Large intestine (tissue), 3 donors: ENCODE results near the gene LCN6. TPM values are rescaled to one million over a fixed set of nuclear protein-coding genes. Genes with fewer than 3 reads are reported as not detected.
"Not testable (repeated sequence)": the region's sequence is repeated elsewhere in the genome, so short reads cannot be mapped to it uniquely, and the experiment has no call there.

Experiments used
- DNase-seq, 2 donors: peaks; one replicate each; pipeline versions ENCODE4 v3.0.0 to v3.0.0-alpha.2; 2013
- H3K27ac ChIP-seq: one replicate; pipeline ENCODE4 v1.5.1; 2013; ENCODE audit warnings: low read length
- H3K27me3 ChIP-seq: 2 replicates; pipeline ENCODE4 v1.6.1; 2013; ENCODE audit warnings: low read length; ENCODE audit not compliant: control insufficient read depth, insufficient read depth
- H3K36me3 ChIP-seq: 2 replicates; pipeline ENCODE4 v1.6.1; 2013; ENCODE audit warnings: low read length; ENCODE audit not compliant: control insufficient read depth, insufficient read depth
- H3K4me1 ChIP-seq: one replicate; pipeline ENCODE4 v1.6.1; 2013; ENCODE audit warnings: low read length; ENCODE audit not compliant: control insufficient read depth, insufficient read depth
- H3K4me3 ChIP-seq: one replicate; pipeline ENCODE4 v1.5.1; 2013; ENCODE audit warnings: low read length
- H3K9me3 ChIP-seq: one replicate; pipeline ENCODE4 v1.6.1; 2013; ENCODE audit warnings: mild to moderate bottlenecking, low read depth, low read length, moderate library complexity; ENCODE audit not compliant: control insufficient read depth
- WGBS: methylation state at CpG from one replicate; pipeline ENCODE4 v1.1.5; 2013; ENCODE audit warnings: low lambda C conversion rate; ENCODE audit not compliant: insufficient coverage; 5-methylcytosine and 5-hydroxymethylcytosine counted together
- polyA plus RNA-seq: library from polyadenylated mRNA; unstranded; fragments of 120-200 nt; gene quantifications from one replicate; pipeline ENCODE4 v1.2.1, GENCODE V29; 2013

The LCN6 gene
- polyA plus RNA-seq, 1 donor: 2.8 TPM

DNA sequence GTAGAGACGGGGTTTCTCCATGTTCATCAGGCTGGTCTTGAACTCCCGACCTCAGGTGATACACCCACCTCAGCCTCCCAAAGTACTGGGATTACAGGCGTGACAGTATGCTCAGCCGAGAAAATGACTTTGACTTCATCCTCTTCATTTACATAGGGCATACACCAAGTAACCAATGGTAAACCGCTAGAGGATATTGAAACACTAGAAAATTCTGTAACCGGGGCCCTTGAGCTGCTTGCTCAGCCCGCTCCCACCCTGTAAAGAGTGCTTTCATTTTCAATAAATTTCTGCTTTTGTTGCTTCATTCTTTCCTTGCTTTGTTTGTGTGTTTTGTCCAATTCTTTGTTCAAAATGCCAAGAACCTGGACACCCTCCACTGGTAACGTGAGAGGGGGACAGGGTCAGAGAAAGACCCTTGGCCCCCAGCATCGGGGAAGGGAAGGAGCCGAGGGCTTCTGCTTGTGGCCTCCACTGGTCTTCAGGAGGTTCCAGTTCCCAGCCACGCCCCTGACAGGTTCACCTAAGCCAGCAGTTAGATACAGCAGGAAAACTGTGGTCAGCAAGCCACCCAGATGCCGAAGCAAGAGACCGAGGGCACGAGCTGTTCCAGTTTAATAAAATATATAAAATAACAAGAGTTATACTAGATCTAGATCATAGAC lies 17.6 kb upstream of the LCN6 start:
- not testable (repeated sequence) for H3K36me3 ChIP-seq, H3K27me3 ChIP-seq, DNase-seq, H3K27ac ChIP-seq, H3K9me3 ChIP-seq, H3K4me3 ChIP-seq
- WGBS: 80% methylated on average over 1 of the region's 14 CpGs
- peaks cover 13% of the 10 kb centered on the region for H3K4me1 ChIP-seq

DNA sequence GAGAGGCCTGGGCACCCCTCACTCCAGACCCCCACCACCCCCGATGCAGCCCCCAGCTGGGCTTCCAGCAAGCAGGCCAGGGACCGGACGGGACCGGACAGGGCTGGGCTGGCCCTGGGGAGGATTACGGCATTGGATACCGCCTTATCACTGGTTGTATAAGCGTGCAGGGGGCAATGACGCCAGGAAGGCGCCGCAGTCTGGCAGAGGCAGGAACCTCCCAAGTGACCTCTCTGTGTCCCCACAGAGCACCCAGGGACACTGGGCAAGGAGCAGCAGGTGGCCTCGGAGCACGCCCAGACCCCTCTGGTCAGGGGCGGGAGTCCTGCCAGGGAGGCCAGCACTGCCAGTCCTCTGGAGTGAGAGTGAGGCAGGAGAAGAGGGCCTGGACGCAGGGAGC lies 16.7 kb upstream of the LCN6 start:
- no peak overlapping the region for H3K27ac ChIP-seq

DNA sequence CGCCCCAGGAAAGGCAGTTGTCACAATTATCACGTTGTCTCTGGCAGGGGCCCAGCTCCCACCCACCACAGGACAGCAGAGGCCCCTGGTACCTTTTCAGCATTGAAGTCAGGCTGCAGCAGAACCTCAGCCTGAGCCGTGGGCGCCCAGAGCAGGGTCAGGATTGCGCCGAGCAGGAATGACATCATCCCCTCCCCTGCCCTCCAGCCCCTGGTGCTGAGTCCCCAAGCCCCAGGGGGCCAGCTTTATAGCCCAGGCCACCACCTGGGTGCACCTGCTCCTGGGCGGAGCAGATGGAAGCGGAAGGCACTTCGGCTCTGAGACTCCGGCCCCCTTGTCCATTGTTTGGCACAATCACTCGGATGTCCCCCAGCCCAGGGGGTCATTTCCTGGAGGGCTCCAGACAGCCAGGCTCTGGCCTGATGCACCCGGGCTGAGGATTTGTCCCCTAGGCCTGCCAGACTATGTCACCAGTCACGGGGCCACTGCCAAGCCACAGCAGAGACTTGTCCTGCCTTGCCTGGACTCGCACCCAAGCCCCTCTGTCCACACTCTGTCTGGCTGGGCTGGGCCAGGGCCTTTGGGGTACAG lies 16.1 kb upstream of the LCN6 start, which contains the start of gene LCN15:
Gene LCN15 (minus strand): TSS at position 218 of the 591 bp plus-strand sequence. CDS start 30 bp downstream, at position 188.
- Histone ChIP-seq H3K36me3 (no peaks in the 10 kb centered on the region), H3K27ac (no peak within 1 kb of the TSS), H3K27me3 (peaks cover 2% of the 10 kb centered on the region), H3K4me3 (no peak within 1 kb of the TSS), H3K9me3 (peaks cover 2% of the 10 kb centered on the region), H3K4me1 (peaks cover 9% of the 10 kb centered on the region)
- WGBS: no CpG with 5 or more reads among the region's 14 CpGs
- peak in 1 of 2 donors; percentile 60 for DNase-seq

More for the DNA sequence above, 16.7 kb upstream of the LCN6 start:
- Histone ChIP-seq H3K4me1 (peaks cover 13% of the 10 kb centered on the region), H3K9me3 (peaks cover 2% of the 10 kb centered on the region), H3K4me3 (no peak overlapping the region), H3K27me3 (peaks cover 2% of the 10 kb centered on the region), H3K36me3 (no peaks in the 10 kb centered on the region)
- no CpG with 5 or more reads among the region's 14 CpGs for WGBS
- DNase-seq: peak in 1 of 2 donors; percentile 33

DNA sequence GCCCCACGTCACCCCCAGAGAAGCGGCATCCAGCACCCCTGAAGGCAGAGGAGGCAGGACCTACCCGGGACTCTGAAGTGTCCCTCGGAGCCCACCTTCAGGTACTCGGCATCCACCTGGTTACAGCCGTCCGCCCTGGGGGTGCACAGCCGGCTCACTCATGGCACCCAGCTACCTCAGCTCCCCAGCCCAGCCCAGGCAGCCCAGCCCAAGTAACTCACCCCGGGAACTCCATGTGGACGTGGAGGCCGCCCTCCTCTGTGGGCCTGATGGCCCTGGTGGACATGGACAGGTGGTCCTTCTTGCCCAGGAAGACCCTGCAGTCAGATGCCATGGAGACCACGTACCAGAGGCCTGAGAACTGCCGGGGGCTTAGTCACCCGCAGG lies 15.3 kb upstream of the LCN6 start:
- peaks cover 9% of the 10 kb centered on the region for H3K4me1 ChIP-seq
- no peak for DNase-seq
- peaks cover 2% of the 10 kb centered on the region for H3K27me3 ChIP-seq
- peaks cover 2% of the 10 kb centered on the region for H3K9me3 ChIP-seq
- H3K36me3 ChIP-seq: no peaks in the 10 kb centered on the region
- no peak overlapping the region for H3K27ac ChIP-seq
- H3K4me3 ChIP-seq: no peak overlapping the region
- no CpG with 5 or more reads among the region's 14 CpGs for WGBS

DNA sequence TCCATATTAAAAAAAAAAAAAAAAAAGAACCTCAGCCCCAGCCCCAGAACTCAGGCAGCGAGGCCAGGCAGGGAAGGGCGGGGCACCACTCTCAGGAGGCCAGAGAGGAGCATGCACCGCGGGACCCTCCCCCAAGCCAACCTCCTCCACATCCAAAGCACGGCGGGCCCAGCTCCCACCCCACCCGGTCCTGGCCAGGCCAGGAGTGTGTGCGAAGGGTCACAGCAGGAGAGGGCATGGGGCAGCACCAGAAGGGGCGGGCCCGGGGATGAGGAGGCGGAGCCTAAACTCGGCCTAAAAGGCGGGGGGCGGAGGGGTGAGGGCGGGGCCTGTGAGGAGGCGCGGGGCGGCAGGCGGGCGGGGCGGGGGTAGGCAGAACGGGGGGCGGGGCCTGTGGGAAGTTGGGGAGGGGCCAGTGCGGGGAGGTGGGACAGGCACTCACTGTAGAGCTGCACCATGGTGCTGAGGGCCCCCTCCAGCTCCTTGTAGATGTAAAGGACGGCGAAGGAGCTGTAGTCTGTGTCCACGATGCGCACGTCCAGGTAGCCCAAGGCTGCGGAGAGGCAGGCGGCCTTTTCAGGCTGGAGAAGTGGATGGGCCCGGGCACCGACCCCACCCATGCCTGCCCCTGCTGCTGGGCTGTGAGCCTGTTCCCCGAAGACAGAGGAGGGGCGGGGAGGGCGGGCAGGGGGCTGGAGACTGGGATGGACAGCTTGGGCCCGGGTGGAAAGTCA lies 14.8 kb upstream of the LCN6 start:
- no CpG with 5 or more reads among the region's 37 CpGs for WGBS
- Histone ChIP-seq H3K4me3 (no peak overlapping the region), H3K27ac (no peak overlapping the region), H3K9me3 (peaks cover 2% of the 10 kb centered on the region), H3K27me3 (peaks cover 1% of the 10 kb centered on the region), H3K4me1 (peaks cover 9% of the 10 kb centered on the region), H3K36me3 (no peaks in the 10 kb centered on the region)
- DNase-seq: peak in 1 of 2 donors; percentile 37

- Histone ChIP-seq H3K4me1 (peaks cover 9% of the 10 kb centered on the region), H3K27me3 (no peaks in the 10 kb centered on the region), H3K36me3 (no peaks in the 10 kb centered on the region), H3K9me3 (peaks cover 2% of the 10 kb centered on the region), H3K27ac (no peak overlapping the region), H3K4me3 (no peak overlapping the region)
- DNase-seq: no peak
- WGBS: 90% methylated on average over 2 of the region's 17 CpGs
These were observed 13.9 kb upstream of the LCN6 start for GRCh38 chr9:136762221-136762691.

- Histone ChIP-seq H3K27ac (no peak overlapping the region), H3K4me3 (no peak overlapping the region), H3K36me3 (no peaks in the 10 kb centered on the region), H3K27me3 (no peaks in the 10 kb centered on the region), H3K9me3 (peaks cover 5% of the 10 kb centered on the region), H3K4me1 (peaks cover 9% of the 10 kb centered on the region)
- DNase-seq: no peak
- no CpG with 5 or more reads among the region's 13 CpGs for WGBS
These were observed 13.2 kb upstream of the LCN6 start for GRCh38 chr9:136761545-136761981.

DNA sequence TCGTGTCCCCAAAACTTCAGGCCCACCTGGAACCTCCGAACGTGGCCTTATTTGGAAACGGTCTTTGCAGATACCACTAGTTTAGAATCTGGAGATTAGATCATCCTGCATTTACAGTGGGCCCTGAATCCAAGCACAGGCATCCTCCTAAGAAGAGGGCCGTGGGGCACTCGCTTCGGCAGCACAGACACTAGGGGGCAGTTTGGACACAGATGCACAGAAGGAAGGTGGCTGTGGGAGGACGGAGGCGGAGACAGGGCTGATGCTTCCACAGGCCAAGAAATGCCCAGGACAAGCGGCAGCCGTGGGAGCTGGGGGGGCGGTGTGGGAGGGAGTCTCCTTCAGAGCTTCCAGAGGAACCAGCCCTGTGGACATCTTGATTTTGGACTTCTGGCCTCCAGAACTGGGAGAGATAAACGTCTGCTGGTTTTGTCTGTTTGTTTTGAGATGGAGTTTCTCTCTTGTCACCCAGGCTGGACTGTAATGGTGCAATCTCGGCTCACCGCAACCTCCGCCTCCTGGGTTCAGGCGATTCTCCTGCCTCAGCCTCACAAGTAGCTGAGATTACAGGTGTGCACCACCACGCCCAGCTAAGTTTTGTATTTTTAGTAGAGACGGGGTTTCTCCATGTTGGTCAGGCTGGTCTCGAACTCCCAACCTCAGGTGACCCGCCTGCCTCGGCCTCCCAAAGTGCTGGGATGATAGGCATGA lies 12.7 kb upstream of the LCN6 start:
- not testable (repeated sequence) for H3K27me3 ChIP-seq, H3K4me1 ChIP-seq, H3K9me3 ChIP-seq, H3K4me3 ChIP-seq, H3K36me3 ChIP-seq, H3K27ac ChIP-seq
- peak in 1 of 2 donors; percentile 67 for DNase-seq
- 40% methylated on average over 2 of the region's 22 CpGs for WGBS

DNA sequence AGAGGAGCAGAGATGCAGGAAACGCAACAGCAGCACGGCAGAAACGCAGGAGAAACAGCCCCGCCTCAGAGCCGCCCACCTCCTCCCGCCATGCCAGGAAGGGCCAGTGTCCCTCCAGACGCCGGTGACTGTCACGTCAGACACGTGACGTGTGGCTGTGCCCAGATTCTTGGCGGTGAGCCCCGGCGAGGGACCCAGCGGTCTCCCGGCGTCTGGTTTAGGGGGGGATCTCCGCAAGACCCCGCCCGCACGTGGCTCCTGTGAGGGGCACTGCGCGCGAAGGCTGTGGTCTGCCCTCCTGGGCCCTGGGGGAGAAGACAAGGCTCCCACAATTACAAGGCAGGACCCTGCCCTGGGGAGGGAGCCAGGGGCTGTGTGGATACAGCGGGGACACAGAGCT lies 12.1 kb upstream of the LCN6 start:
- no peak for DNase-seq
- Histone ChIP-seq H3K4me1 (peaks cover 9% of the 10 kb centered on the region), H3K9me3 (peaks cover 11% of the 10 kb centered on the region), H3K27ac (no peak overlapping the region), H3K27me3 (no peaks in the 10 kb centered on the region), H3K4me3 (no peak overlapping the region), H3K36me3 (no peaks in the 10 kb centered on the region)
- WGBS: no CpG with 5 or more reads among the region's 25 CpGs
